RWPE2 (cell line): ENCODE results near the gene DPEP1.

ENCODE experiments used
- ATAC-seq: fragments of 200-7000 bp; cut with Tn5 transposase; 3 replicates; pipeline ENCODE4 v1.9.1; 2021; ENCODE audit warnings: low read depth
- DNase-seq: peaks from one replicate; pipeline ENCODE4 v3.0.0-alpha.2; 2020; ENCODE audit warnings: low spot score
- H3K27ac ChIP-seq: fragments of 450-650 bp; 2 replicates; pipeline ENCODE4 v1.5.1; 2017; ENCODE audit warnings: mild to moderate bottlenecking; ENCODE audit not compliant: poor library complexity, severe bottlenecking
- H3K27me3 ChIP-seq: fragments of 250-450 bp; sonication (Bioruptor Pico); 2 replicates; pipeline ENCODE4 v1.5.1; 2021; ENCODE audit warnings: mild to moderate bottlenecking, moderate library complexity; ENCODE audit not compliant: insufficient read depth, poor library complexity, severe bottlenecking
- H3K36me3 ChIP-seq: fragments of 250-450 bp; sonication (Bioruptor Pico); 2 replicates; pipeline ENCODE4 v1.5.1; 2020; ENCODE audit warnings: low read depth, mild to moderate bottlenecking, moderate library complexity
- H3K4me1 ChIP-seq: fragments of 250-450 bp; sonication (Bioruptor Pico); 2 replicates; pipeline ENCODE4 v1.5.1; 2021; ENCODE audit warnings: mild to moderate bottlenecking, moderate library complexity; ENCODE audit not compliant: insufficient read depth, poor library complexity, severe bottlenecking
- H3K4me3 ChIP-seq: fragments of 250-450 bp; sonication (Bioruptor Pico); 2 replicates; pipeline ENCODE4 v1.5.1; 2021; ENCODE audit warnings: mild to moderate bottlenecking, moderate library complexity; ENCODE audit not compliant: severe bottlenecking
- H3K9me3 ChIP-seq: fragments of 250-450 bp; sonication (Bioruptor Pico); 2 replicates; pipeline ENCODE4 v1.5.1; 2021; ENCODE audit warnings: mild to moderate bottlenecking, moderate library complexity; ENCODE audit not compliant: severe bottlenecking
- CTCF ChIP-seq: fragments of 450-650 bp; IDR thresholded peaks from one replicate; pipeline ENCODE4 v1.5.1; 2017; ENCODE audit warnings: mild to moderate bottlenecking, moderate library complexity; ENCODE audit not compliant: poor library complexity, severe bottlenecking

DPEP1 gene

GRCh38 chr16:89636663-89637062 is 23.2 kb downstream of the DPEP1 start:
- no peak for DNase-seq
- H3K36me3 ChIP-seq, result no peaks in the 10 kb centered on the region

GRCh38 chr16:89637379-89637778 is 23.9 kb downstream of the DPEP1 start:
- Histone ChIP-seq H3K9me3 (no peaks in the 10 kb centered on the region), H3K4me1 (peaks cover 17% of the 10 kb centered on the region), H3K27ac (no peak overlapping the region), H3K27me3 (no peaks in the 10 kb centered on the region), H3K36me3 (no peaks in the 10 kb centered on the region), H3K4me3 (no peak overlapping the region)
- DNase-seq (no peak), ATAC-seq (no peak)
- no peak for TF ChIP-seq CTCF

More at GRCh38 chr16:89636663-89637062, 23.2 kb downstream of the DPEP1 start:
- Histone ChIP-seq H3K4me1 (peaks cover 23% of the 10 kb centered on the region), H3K9me3 (no peaks in the 10 kb centered on the region), H3K4me3 (no peak overlapping the region), H3K27me3 (no peaks in the 10 kb centered on the region), H3K27ac (no peak overlapping the region)
- no peak for ATAC-seq
- TF ChIP-seq CTCF, result no peak

- H3K4me1 ChIP-seq, result peaks cover 6% of the 10 kb centered on the region
- TF ChIP-seq CTCF, result no peak
- H3K4me3 ChIP-seq, result no peak overlapping the region
- no peaks in the 10 kb centered on the region for H3K9me3 ChIP-seq
- ATAC-seq, result no peak; the same call in 2 of the 3 replicates
- no peaks in the 10 kb centered on the region for H3K27me3 ChIP-seq
- DNase-seq, result no peak
- no peak overlapping the region for H3K27ac ChIP-seq
- no peaks in the 10 kb centered on the region for H3K36me3 ChIP-seq
Observed at GRCh38 chr16:89638455-89638854, 25.0 kb downstream of the DPEP1 start.

GRCh38 chr16:89639385-89639784 is 25.9 kb downstream of the DPEP1 start:
- Histone ChIP-seq H3K9me3 (no peaks in the 10 kb centered on the region), H3K27ac (no peak overlapping the region), H3K36me3 (no peaks in the 10 kb centered on the region), H3K4me3 (no peak overlapping the region), H3K4me1 (peaks cover 3% of the 10 kb centered on the region), H3K27me3 (no peaks in the 10 kb centered on the region)
- no peak for ATAC-seq
- no peak for DNase-seq
- TF ChIP-seq CTCF, result no peak

- ATAC-seq, result no peak
- TF ChIP-seq CTCF, result peak; percentile 70
Observed at GRCh38 chr16:89641458-89642119, 28.1 kb downstream of the DPEP1 start.

More at GRCh38 chr16:89641458-89642119, 28.1 kb downstream of the DPEP1 start:
- no peak for DNase-seq
- Histone ChIP-seq H3K4me1 (peaks cover 3% of the 10 kb centered on the region), H3K36me3 (peaks cover 14% of the 10 kb centered on the region), H3K4me3 (no peak overlapping the region), H3K27ac (no peak overlapping the region), H3K27me3 (no peaks in the 10 kb centered on the region), H3K9me3 (no peaks in the 10 kb centered on the region)
